Testis (tissue), 3 donors: ENCODE measurements around the gene LRRC53. TPM values are rescaled to one million over a fixed set of nuclear protein-coding genes. Genes with fewer than 3 reads are reported as not detected.
A peak's percentile ranks its signal among the peaks of the same experiment; 100 is the strongest.

Experiments
- DNase-seq: peaks from one replicate; pipeline ENCODE4 v3.0.0-alpha.2; 2019
- H3K27ac ChIP-seq, 2 donors: fragments of 200-600 bp; sonication (generic); one replicate each; pipeline ENCODE4 v1.5.1; 2019
- H3K27me3 ChIP-seq: fragments of 200-600 bp; sonication (generic); one replicate; pipeline ENCODE4 v1.5.1; 2019
- H3K36me3 ChIP-seq: fragments of 200-600 bp; sonication (generic); one replicate; pipeline ENCODE4 v1.5.1; 2017; ENCODE audit warnings: low read depth; ENCODE audit errors: missing control alignments
- H3K4me1 ChIP-seq: fragments of 200-600 bp; sonication (generic); one replicate; pipeline ENCODE4 v1.5.1; 2019
- H3K4me3 ChIP-seq, 2 donors: fragments of 200-600 bp; sonication (generic); one replicate each; pipeline ENCODE4 v1.5.1; 2017 to 2019
- H3K9me3 ChIP-seq: fragments of 200-600 bp; sonication (generic); one replicate; pipeline ENCODE4 v1.5.1; 2017
- CTCF ChIP-seq, 3 experiments: fragments of 450-650 bp in 2 of 3; fragments of 200-600 bp in 1 of 3; sonication (generic) in 1 of 3; IDR thresholded peaks; one replicate each; pipeline ENCODE4 v1.5.1; 2016 to 2019; ENCODE audit warnings: antibody characterized with exemption in 3 of 3, mild to moderate bottlenecking in 2 of 3, moderate library complexity in 1 of 3
- POLR2A ChIP-seq: fragments of 450-650 bp; IDR thresholded peaks from one replicate; pipeline ENCODE4 v1.6.1; 2017; ENCODE audit warnings: antibody characterized with exemption, mild to moderate bottlenecking, moderate library complexity
- WGBS, 2 donors: methylation state at CpG; one replicate each; pipeline ENCODE4 v1.1.5; 2018; 5-methylcytosine and 5-hydroxymethylcytosine counted together
- intact Hi-C: fragments of 100-400 bp; cut with DNase I; formaldehyde crosslinking; loops from one replicate; pipeline ENCODE4 v1.15.1; 2023; ENCODE audit warnings: low total_unique reads
- polyA plus RNA-seq: library from polyadenylated mRNA; stranded (reverse); fragments of 350-450 nt; fragmentation: Illumina TruSeq; extraction: RNeasy Lipid Tissue Mini Kit (QIAGEN cat#74804); gene quantifications from one replicate; pipeline ENCODE4 v1.2.3, GENCODE V29; 2014; ENCODE audit warnings: low read depth, low replicate concordance; ENCODE audit not compliant: insufficient read depth
- total RNA-seq, 2 donors: library from RNA; depleted of rRNA; stranded (reverse); fragments of >200 nt; gene quantifications; one replicate each; pipeline ENCODE4 v1.2.3, GENCODE V29; 2016

The LRRC53 gene
- total and polyA plus RNA-seq, 3 donors from 2014 or later = 0.08 TPM; not detected in 2

GRCh38 chr1:74474585-74474984 lies 37.8 kb downstream of the LRRC53 start:
- intact Hi-C loops = no loop called here
- Histone ChIP-seq H3K36me3 (no peaks in the 10 kb centered on the region), H3K27me3 (no peaks in the 10 kb centered on the region), H3K9me3 (no peaks in the 10 kb centered on the region), H3K4me3 (no peak overlapping the region), H3K27ac (no peak overlapping the region), H3K4me1 (no peaks in the 10 kb centered on the region)
- WGBS, 2 donors = 88 to 89% methylated on average over 6 of the region's 6 CpGs
- no peak for TF ChIP-seq CTCF (IDR thresholded peaks at IDR 0.05)
- TF ChIP-seq POLR2A = no peak
- no peak for DNase-seq

- intact Hi-C loops = no loop called here
These were observed 40.9 kb downstream of the LRRC53 start for GRCh38 chr1:74471470-74471869.

GRCh38 chr1:74470936-74471335 lies 41.5 kb downstream of the LRRC53 start:
- H3K27ac ChIP-seq = no peak overlapping the region
- WGBS, 2 donors = 54 to 55% methylated on average over 3 of the region's 3 CpGs

More at GRCh38 chr1:74471470-74471869, 40.9 kb downstream of the LRRC53 start:
- H3K27ac ChIP-seq = no peak overlapping the region
- WGBS, 2 donors = 32 to 43% methylated on average over 3 of the region's 3 CpGs
- H3K27me3 ChIP-seq = no peaks in the 10 kb centered on the region
- DNase-seq = no peak
- no peak overlapping the region for H3K4me3 ChIP-seq
- TF ChIP-seq CTCF (IDR thresholded peaks at IDR 0.05) (no peak), POLR2A (no peak)
- H3K36me3 ChIP-seq = no peaks in the 10 kb centered on the region
- peaks cover 4% of the 10 kb centered on the region for H3K4me1 ChIP-seq
- no peaks in the 10 kb centered on the region for H3K9me3 ChIP-seq

GRCh38 chr1:74470251-74470650 lies 42.2 kb downstream of the LRRC53 start:
- no peak overlapping the region for H3K4me3 ChIP-seq
- TF ChIP-seq POLR2A = no peak
- no peak for TF ChIP-seq CTCF (IDR thresholded peaks at IDR 0.05)
- H3K9me3 ChIP-seq = no peaks in the 10 kb centered on the region
- H3K36me3 ChIP-seq = no peaks in the 10 kb centered on the region
- 68 to 71% methylated on average over 3 of the region's 3 CpGs for WGBS, 2 donors
- peaks cover 4% of the 10 kb centered on the region for H3K4me1 ChIP-seq
- H3K27me3 ChIP-seq = no peaks in the 10 kb centered on the region
- no peak for DNase-seq
- H3K27ac ChIP-seq = no peak overlapping the region
- intact Hi-C loops = no loop called here

More at GRCh38 chr1:74470936-74471335, 41.5 kb downstream of the LRRC53 start:
- no peaks in the 10 kb centered on the region for H3K9me3 ChIP-seq
- H3K4me3 ChIP-seq = no peak overlapping the region
- intact Hi-C loops = no loop called here
- no peaks in the 10 kb centered on the region for H3K36me3 ChIP-seq
- H3K27me3 ChIP-seq = no peaks in the 10 kb centered on the region
- TF ChIP-seq POLR2A (no peak), CTCF (IDR thresholded peaks at IDR 0.05) (no peak)
- peaks cover 4% of the 10 kb centered on the region for H3K4me1 ChIP-seq
- no peak for DNase-seq

- DNase-seq = no peak
- Histone ChIP-seq H3K9me3 (no peaks in the 10 kb centered on the region), H3K4me3 (no peak overlapping the region), H3K4me1 (peaks cover 4% of the 10 kb centered on the region), H3K27ac (no peak overlapping the region), H3K36me3 (no peaks in the 10 kb centered on the region), H3K27me3 (no peaks in the 10 kb centered on the region)
- 31 to 33% methylated on average over 2 of the region's 2 CpGs for WGBS, 2 donors
- intact Hi-C loops = no loop called here
- no peak for TF ChIP-seq POLR2A
- TF ChIP-seq CTCF (IDR thresholded peaks at IDR 0.05) = peak in 2 of 3 experiments; percentile 56 to 69
These were observed 43.3 kb downstream of the LRRC53 start for GRCh38 chr1:74468982-74469603.
